Esophagus muscularis mucosa (tissue), 4 donors: ENCODE results near the gene CDKN2A.

Experiments
- CTCF ChIP-seq, 3 experiments: fragments of 200-600 bp in 2 of 3; fragments of 450-650 bp in 1 of 3; sonication (generic) in 2 of 3; IDR thresholded peaks; one replicate each; pipeline ENCODE4 v1.5.1; 2017 to 2019; ENCODE audit warnings: antibody characterized with exemption in 3 of 3, mild to moderate bottlenecking in 2 of 3, moderate library complexity in 1 of 3
- EP300 ChIP-seq: sonication (generic); formaldehyde crosslinking; IDR thresholded peaks from one replicate; pipeline ENCODE4 v1.6.1; 2017; ENCODE audit warnings: antibody characterized with exemption
- POLR2A ChIP-seq: fragments of 450-650 bp; IDR thresholded peaks from one replicate; pipeline ENCODE4 v1.6.1; 2017; ENCODE audit warnings: antibody characterized with exemption, moderate library complexity, mild to moderate bottlenecking, low read depth
- POLR2AphosphoS5 ChIP-seq, 2 donors: sonication (generic); formaldehyde crosslinking; IDR thresholded peaks; one replicate each; pipeline ENCODE4 v1.6.1; 2017; ENCODE audit warnings: antibody characterized with exemption in 2 of 2

- TF ChIP-seq CTCF (IDR thresholded peaks at IDR 0.05) (no peak), POLR2A (no peak), EP300 (no peak), POLR2AphosphoS5 (IDR thresholded peaks at IDR 0.05) (no peak)
Measured at GRCh38 chr9:21985964-21986667, 8.1 kb downstream of the CDKN2A start.
